ENCODE measurements around the gene BCR.
A peak's percentile ranks its signal among the peaks of the same experiment; 100 is the strongest.

BCR gene

GRCh38 chr22:23150762-23151161, 29.5 kb upstream of the BCR start:
- DNase-seq (ENCODE audit: low spot score) (no peak), FAIRE-seq (peak; percentile 17)

GRCh38 chr22:23151827-23152226, 28.5 kb upstream of the BCR start:
- FAIRE-seq (peak; percentile 63), DNase-seq (ENCODE audit: low spot score) (peak; percentile 48)

- no peak for DNase-seq (ENCODE audit: low spot score)
- FAIRE-seq, result no peak
Observed at GRCh38 chr22:23152238-23153114, 27.8 kb upstream of the BCR start.

- DNase-seq (ENCODE audit: low spot score) (no peak), FAIRE-seq (no peak)
Observed at GRCh38 chr22:23153994-23154393, 26.3 kb upstream of the BCR start.

GRCh38 chr22:23154461-23154860, 25.8 kb upstream of the BCR start:
- no peak for FAIRE-seq
- no peak for DNase-seq (ENCODE audit: low spot score)

GRCh38 chr22:23155143-23155542, 25.2 kb upstream of the BCR start:
- no peak for FAIRE-seq
- DNase-seq (ENCODE audit: low spot score), result no peak

GRCh38 chr22:23155831-23156230, 24.5 kb upstream of the BCR start:
- peak; percentile 75 for FAIRE-seq
- no peak for DNase-seq (ENCODE audit: low spot score)

- DNase-seq (ENCODE audit: low spot score) (no peak), FAIRE-seq (no peak)
Observed at GRCh38 chr22:23156286-23156685, 24.0 kb upstream of the BCR start.

- DNase-seq (ENCODE audit: low spot score), result no peak
- FAIRE-seq, result no peak
Observed at GRCh38 chr22:23157560-23158515, 22.5 kb upstream of the BCR start.

GRCh38 chr22:23158516-23159290, 21.6 kb upstream of the BCR start:
- DNase-seq (ENCODE audit: low spot score), result no peak
- FAIRE-seq, result peak; percentile 48

- DNase-seq (ENCODE audit: low spot score) (no peak), FAIRE-seq (no peak)
Observed at GRCh38 chr22:23159291-23159630, 21.0 kb upstream of the BCR start.

- FAIRE-seq, result no peak
- DNase-seq (ENCODE audit: low spot score), result no peak
Observed at GRCh38 chr22:23161029-23161428, 19.3 kb upstream of the BCR start.

- FAIRE-seq, result no peak
- DNase-seq (ENCODE audit: low spot score), result no peak
Observed at GRCh38 chr22:23161574-23161973, 18.7 kb upstream of the BCR start.

GRCh38 chr22:23163665-23164064, 16.6 kb upstream of the BCR start:
- FAIRE-seq (peak; percentile 50), DNase-seq (ENCODE audit: low spot score) (no peak)

GRCh38 chr22:23164091-23164490, 16.2 kb upstream of the BCR start:
- DNase-seq (ENCODE audit: low spot score) (no peak), FAIRE-seq (peak; percentile 71)

GRCh38 chr22:23166042-23166831, 14.1 kb upstream of the BCR start:
- DNase-seq (ENCODE audit: low spot score) (no peak), FAIRE-seq (no peak)

GRCh38 chr22:23166841-23167616, 13.3 kb upstream of the BCR start:
- FAIRE-seq (no peak), DNase-seq (ENCODE audit: low spot score) (no peak)

- DNase-seq (ENCODE audit: low spot score) (no peak), FAIRE-seq (no peak)
Observed at GRCh38 chr22:23168391-23169042, 11.8 kb upstream of the BCR start.

- FAIRE-seq (no peak), DNase-seq (ENCODE audit: low spot score) (no peak)
Observed at GRCh38 chr22:23169043-23169406, 11.3 kb upstream of the BCR start.

Measured in urothelium cell line (cell line).